Heart left ventricle (tissue), 16 donors: ENCODE results near the gene SESN1. TPM values are rescaled to one million over a fixed set of nuclear protein-coding genes. Genes with fewer than 3 reads are reported as not detected.

Experiments
- ATAC-seq, 4 donors: fragments of 200-7000 bp; cut with Tn5 transposase; one replicate each; pipeline ENCODE4 v1.9.1; 2020 to 2022; ENCODE audit warnings: moderate library complexity in 4 of 4, mild to moderate bottlenecking in 3 of 4, moderate number of reproducible peaks in 1 of 4
- DNase-seq, 5 donors: peaks; one replicate each; pipeline ENCODE4 v3.0.0-alpha.2; 2020
- H3K27ac ChIP-seq, 12 donors: fragments of 200-600 bp; sonication (generic) in 4 of 12; one replicate each; pipeline versions ENCODE4 v1.5.0 to v1.8.0; 2016 to 2022; ENCODE audit warnings: mild to moderate bottlenecking in 2 of 12
- H3K27me3 ChIP-seq, 9 donors: fragments of 200-600 bp; sonication (generic) in 2 of 9; one replicate each; pipeline versions ENCODE4 v1.5.1 to v1.8.0; 2016 to 2022; ENCODE audit warnings: mild to moderate bottlenecking in 3 of 9
- H3K36me3 ChIP-seq, 9 donors: fragments of 200-600 bp; sonication (generic) in 2 of 9; one replicate each; pipeline versions ENCODE4 v1.5.0 to v1.8.0; 2018 to 2022; ENCODE audit warnings: mild to moderate bottlenecking in 2 of 9
- H3K4me1 ChIP-seq, 12 donors: fragments of 200-600 bp; sonication (generic) in 4 of 12; one replicate each; pipeline versions ENCODE4 v1.5.0 to v1.8.0; 2016 to 2022; ENCODE audit warnings: mild to moderate bottlenecking in 3 of 12
- H3K4me3 ChIP-seq, 12 donors: fragments of 200-600 bp; sonication (generic) in 4 of 12; one replicate each; pipeline versions ENCODE4 v1.5.0 to v1.8.0; 2017 to 2022; ENCODE audit warnings: mild to moderate bottlenecking in 9 of 12, moderate library complexity in 4 of 12
- H3K9me3 ChIP-seq, 12 donors: fragments of 200-600 bp; sonication (generic) in 4 of 12; one replicate each; pipeline versions ENCODE4 v1.5.0 to v1.8.0; 2016 to 2022; ENCODE audit warnings: mild to moderate bottlenecking in 1 of 12
- POLR2A ChIP-seq, 2 donors: fragments of 450-650 bp; IDR thresholded peaks; one replicate each; pipeline ENCODE4 v1.6.1; 2017; ENCODE audit warnings: antibody characterized with exemption in 2 of 2, mild to moderate bottlenecking in 2 of 2, moderate library complexity in 2 of 2
- WGBS, 4 donors: extraction: QIAGEN DNeasy Blood & Tissue Kit in 2 of 4; methylation state at CpG; one replicate each; pipeline versions ENCODE4 v1.1.5 to v1.1.7; 2013 to 2018; 5-methylcytosine and 5-hydroxymethylcytosine counted together
- intact Hi-C, 10 donors: fragments of 100-400 bp; cut with DNase I; formaldehyde crosslinking; loops; one replicate each; pipeline versions ENCODE4 v1.11.1 to v1.14.2; 2022
- polyA plus RNA-seq, 2 donors: library from polyadenylated mRNA; stranded (reverse); fragments of 200-250 nt; gene quantifications; one replicate each; pipeline ENCODE4 v1.2.3, GENCODE V29; 2013
- total RNA-seq, 9 donors: library from RNA; depleted of rRNA in 2 of 9; stranded (reverse); fragments of >200 nt in 2 of 9; fragmentation: NEBNext Ultra II Directional in 3 of 9; extraction: Animal tissue kit (Norgen Biotek cat#: 25700) in 3 of 9; gene quantifications; one replicate each; pipeline versions ENCODE4 v1.1.0 to v1.2.4, GENCODE V29; 2016 to 2023
- TF ChIP-seq, protein P1 (sequence below), 12 donors: fragments of 200-600 bp; sonication (generic) in 4 of 12; IDR thresholded peaks; one replicate each; pipeline versions ENCODE4 v1.5.0 to v1.8.0; 2018 to 2022; ENCODE audit warnings: antibody characterized with exemption in 12 of 12, mild to moderate bottlenecking in 5 of 12
- donor health status: ischemic (EF 13 %, LVEDD 7.1; RV severe dilation, severe dysfunction).
- donor health status: healthy with polysubstance abuse.
- donor health status: DM: no; HTN: yes; CAD: no.
- donor health status: DM: no; HTN: no; CAD: no.
- donor health status: ischemic (EF 25% LVEDD 6.9; RV normal size, moderate dysfunction).
- donor health status: ischemic (EF 25% LVEDD 5.7; RV mildly dilated, moderate dysfunction).
- donor health status: healthy.
- donor health status: DM: yes; HTN: yes; CAD: no.
- donor health status: ischemic (EF 35%, LVEDD 5.7; RV mildly dilated, moderate dysfunction).
- donor health status: nonischemic (EF 11% LVEDD 7.7; RV severe dilation, severe dysfunction).
- donor health status: DM: yes; HTN: yes; CAD: no.
- donor health status: PGD.
- donor health status: ischemic (EF 29% LVEDD 5.4; RV normal size, mild dysfunction).
- donor health status: nonischemic (EF 23%, LVEDD 6.1; RV moderate dilation, normal function).

SESN1 gene
- total and polyA plus RNA-seq, 11 donors, result 22.5 to 63.2 (median 34.6) TPM

DNA sequence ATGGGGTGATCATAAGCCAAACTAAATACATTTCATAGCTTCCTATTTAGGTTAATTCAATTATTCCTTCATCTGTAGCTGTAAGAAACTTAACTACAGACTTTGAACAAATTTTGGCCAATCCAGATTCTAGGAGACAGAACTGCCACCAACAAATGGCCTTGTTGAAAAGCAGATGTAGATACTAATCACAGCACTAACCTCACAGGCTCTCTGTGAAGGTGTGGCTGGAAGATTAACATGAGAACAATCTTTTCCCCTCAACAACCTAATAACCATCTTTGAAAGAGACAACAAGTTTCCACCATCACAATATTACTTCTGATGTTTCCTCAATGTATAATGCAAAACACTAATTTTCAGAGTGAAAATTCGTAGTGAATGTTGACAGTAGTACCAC lies 87.8 kb downstream of the SESN1 start:
- H3K4me3 ChIP-seq, result peak overlapping the region in 9 of 12 donors; percentile 75 to 91 (median 86)
- intact Hi-C loops, result loop anchor here in 8 of 10 donors (5.0 to 10.0 kb wide), 9 partner anchors 55 to 452 kb away; partner anchors contain the start of gene CD164 (in 1 of the 8)
- DNase-seq, result no peak
- TF ChIP-seq, protein P1, sequence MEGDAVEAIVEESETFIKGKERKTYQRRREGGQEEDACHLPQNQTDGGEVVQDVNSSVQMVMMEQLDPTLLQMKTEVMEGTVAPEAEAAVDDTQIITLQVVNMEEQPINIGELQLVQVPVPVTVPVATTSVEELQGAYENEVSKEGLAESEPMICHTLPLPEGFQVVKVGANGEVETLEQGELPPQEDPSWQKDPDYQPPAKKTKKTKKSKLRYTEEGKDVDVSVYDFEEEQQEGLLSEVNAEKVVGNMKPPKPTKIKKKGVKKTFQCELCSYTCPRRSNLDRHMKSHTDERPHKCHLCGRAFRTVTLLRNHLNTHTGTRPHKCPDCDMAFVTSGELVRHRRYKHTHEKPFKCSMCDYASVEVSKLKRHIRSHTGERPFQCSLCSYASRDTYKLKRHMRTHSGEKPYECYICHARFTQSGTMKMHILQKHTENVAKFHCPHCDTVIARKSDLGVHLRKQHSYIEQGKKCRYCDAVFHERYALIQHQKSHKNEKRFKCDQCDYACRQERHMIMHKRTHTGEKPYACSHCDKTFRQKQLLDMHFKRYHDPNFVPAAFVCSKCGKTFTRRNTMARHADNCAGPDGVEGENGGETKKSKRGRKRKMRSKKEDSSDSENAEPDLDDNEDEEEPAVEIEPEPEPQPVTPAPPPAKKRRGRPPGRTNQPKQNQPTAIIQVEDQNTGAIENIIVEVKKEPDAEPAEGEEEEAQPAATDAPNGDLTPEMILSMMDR (IDR thresholded peaks at IDR 0.05), result no peak
- TF ChIP-seq POLR2A (IDR thresholded peaks at IDR 0.05), result no peak
- no peaks in the 10 kb centered on the region for H3K9me3 ChIP-seq
- H3K27me3 ChIP-seq, result no peaks in the 10 kb centered on the region
- 74 to 78% (median 75%) methylated on average over 1 of the region's 1 CpG for WGBS, 4 donors
- H3K4me1 ChIP-seq, result peaks cover 5 to 84% (median 55%) of the 10 kb centered on the region in 12 donors
- H3K36me3 ChIP-seq, result no peaks in the 10 kb centered on the region
- peak overlapping the region in 5 of 12 donors; percentile 92 to 96 (median 92) for H3K27ac ChIP-seq
- ATAC-seq, result no peak

DNA sequence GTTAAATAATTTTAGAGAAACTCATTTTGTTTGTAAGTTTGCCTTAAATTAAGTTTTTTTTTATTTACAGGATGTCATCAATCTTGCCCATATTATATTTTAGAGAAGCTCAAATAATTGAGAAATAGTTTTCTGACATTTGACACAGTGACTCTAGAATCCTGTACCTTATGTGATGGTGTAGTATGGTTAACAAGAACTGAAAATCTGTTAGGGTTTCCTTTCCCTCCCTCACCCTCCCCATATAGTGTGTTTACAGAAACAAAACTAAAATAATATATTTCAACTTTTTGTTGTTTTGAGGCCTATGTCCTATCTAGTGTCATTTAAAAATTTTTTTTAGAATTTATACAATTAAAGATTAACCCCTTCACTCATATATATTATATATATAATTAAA lies 91.8 kb downstream of the SESN1 start:
- Histone ChIP-seq H3K36me3 (peaks cover 0 to 37% (median 34%) of the 10 kb centered on the region in 9 donors), H3K4me3 (peak overlapping the region in 2 of 12 donors; percentile 6 to 14), H3K4me1 (peaks cover 5 to 93% (median 57%) of the 10 kb centered on the region in 12 donors), H3K27me3 (no peaks in the 10 kb centered on the region), H3K9me3 (no peaks in the 10 kb centered on the region), H3K27ac (peak overlapping the region; percentile 34 to 89 (median 69))
- ATAC-seq (no peak), DNase-seq (no peak)
- no peak for TF ChIP-seq POLR2A (IDR thresholded peaks at IDR 0.05)
- TF ChIP-seq, protein P1 (IDR thresholded peaks at IDR 0.05), result no peak
- intact Hi-C loops, result loop anchor here in 7 of 10 donors (5.0 to 10.0 kb wide), 8 partner anchors 54 to 448 kb away; partner anchors contain the start of gene CD164 (in 1 of the 7)

DNA sequence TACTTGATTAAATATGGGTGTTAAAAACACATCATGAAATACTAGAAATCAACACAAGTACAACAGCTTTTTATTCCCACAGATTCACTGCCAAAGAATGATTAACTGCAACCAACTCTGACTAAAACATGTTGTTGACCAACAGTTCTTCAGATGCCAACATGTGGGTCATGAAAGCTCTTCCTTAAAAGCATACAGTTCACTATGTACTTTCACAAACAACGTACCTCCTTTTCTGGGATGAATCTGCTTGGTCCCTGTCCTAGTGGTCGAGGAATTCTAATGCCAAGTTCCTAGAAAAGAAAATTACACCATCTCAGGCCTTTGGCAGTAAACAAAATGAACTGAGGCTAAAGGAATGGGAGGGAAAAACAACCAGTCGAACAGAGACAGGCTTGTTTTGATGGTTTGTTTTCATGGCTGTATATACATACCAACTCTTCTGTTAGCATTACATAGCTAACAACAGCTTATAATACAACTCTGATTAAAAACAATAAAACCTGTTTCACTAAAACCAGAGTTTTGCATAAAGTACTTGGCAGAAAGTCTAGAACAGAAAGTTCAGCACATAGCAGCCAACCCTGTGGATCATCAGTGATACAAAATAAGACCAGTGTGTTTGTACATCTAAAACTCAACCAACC lies 92.5 kb downstream of the SESN1 start:
- intact Hi-C loops, result loop anchor here in 7 of 10 donors (5.0 to 10.0 kb wide), 8 partner anchors 55 to 447 kb away; partner anchors contain the start of gene CD164 (in 1 of the 7)
- H3K4me3 ChIP-seq, result peak overlapping the region in 3 of 12 donors; percentile 6 to 14 (median 8)
- WGBS, 4 donors, result 24 to 40% (median 30%) methylated on average over 3 of the region's 3 CpGs

More for the DNA sequence above, 92.5 kb downstream of the SESN1 start:
- H3K27me3 ChIP-seq, result no peaks in the 10 kb centered on the region
- ATAC-seq (peak; percentile 50 to 69 (median 60)), DNase-seq (no peak)
- peak overlapping the region; percentile 34 to 89 (median 69) for H3K27ac ChIP-seq
- no peaks in the 10 kb centered on the region for H3K9me3 ChIP-seq
- H3K36me3 ChIP-seq, result peaks cover 0 to 44% (median 41%) of the 10 kb centered on the region in 9 donors
- TF ChIP-seq, protein P1 (IDR thresholded peaks at IDR 0.05), result no peak
- peak in 1 of 2 donors; percentile 7 for TF ChIP-seq POLR2A (IDR thresholded peaks at IDR 0.05)
- peaks cover 5 to 89% (median 53%) of the 10 kb centered on the region in 12 donors for H3K4me1 ChIP-seq
